NCI-H1105 treated with DMSO at 0.1 percent for 48 hours (cell line): Measurements from ENCODE around the gene HEPN1.

Experiments used
- DNase-seq: peaks from one replicate; lab custom pipeline; 2025; lab: John Stamatoyannopoulos, UW

Gene HEPN1

GRCh38 chr11:124884869-124885479, 34.1 kb upstream of the HEPN1 start:
- no peak for DNase-seq

DNA sequence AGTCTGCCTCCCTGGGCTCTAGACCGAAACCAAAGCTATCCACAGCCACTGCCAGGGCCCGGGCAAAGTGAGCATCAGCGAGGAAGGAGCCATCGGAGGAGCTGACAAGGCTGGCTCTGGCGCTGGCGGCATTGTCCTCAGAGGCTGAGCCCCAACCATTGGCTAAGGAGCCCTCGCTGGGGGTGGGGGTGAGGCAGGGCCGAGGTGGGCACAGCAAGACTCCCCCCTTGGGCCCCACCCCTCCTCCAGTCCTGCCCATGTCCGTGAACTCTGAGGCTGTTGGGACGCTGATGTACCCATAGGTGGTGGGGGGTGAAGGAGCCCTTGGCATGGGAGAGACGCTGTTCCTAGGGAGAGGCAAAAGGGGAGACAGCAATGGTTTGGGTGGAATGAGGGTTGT, 32.6 kb upstream of the HEPN1 start:
- DNase-seq = no peak

DNA sequence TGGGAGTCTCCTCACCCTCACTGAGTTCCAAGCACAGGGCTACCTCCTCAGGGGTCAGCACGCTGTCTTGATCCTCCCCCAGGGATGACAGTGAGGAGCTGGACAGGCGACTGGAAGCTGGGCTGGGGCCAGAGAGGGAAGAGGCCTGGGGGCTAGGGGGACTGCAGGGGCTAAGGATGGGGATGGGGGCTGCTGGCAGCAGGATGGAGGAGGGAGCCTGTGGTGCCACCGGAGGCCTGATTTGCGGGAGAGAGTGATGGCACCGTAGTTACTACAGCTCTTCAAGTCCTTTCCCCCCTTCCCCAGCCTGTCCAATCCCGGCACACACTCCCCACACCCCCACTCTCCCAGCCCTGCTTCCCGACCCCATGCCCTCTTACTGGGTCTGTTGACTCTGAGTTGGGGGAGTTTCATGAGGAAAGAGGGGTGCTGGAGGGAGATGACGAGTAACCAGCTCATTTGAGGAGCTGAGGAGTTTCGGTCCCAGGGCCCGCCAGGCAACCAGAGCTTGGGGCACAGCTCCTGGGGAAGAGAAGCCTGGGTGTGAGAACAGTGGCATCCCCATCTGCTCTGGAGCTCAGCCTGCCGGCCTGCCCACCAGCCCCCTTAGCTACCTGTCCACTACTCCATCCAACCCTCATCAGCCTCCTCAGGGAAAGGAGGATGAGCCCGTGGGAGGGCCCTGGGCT, 31.9 kb upstream of the HEPN1 start:
- DNase-seq = no peak

DNA sequence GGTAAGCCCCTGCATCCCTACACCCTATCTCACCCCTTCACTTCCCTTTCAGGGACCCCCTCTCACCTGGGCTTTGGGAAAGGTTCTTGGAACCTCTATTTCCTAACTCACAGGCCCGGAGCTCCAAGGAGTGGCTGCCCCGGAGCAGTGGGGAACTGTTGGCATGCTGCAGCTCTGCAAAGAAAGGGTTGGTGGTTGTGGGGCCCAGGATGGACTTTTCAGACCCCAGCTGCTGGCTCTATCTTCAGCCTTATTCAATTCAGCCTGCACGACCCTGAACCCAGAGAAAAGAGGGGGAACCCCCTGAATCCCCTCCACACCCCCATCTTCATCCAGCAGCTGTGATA, 31.4 kb upstream of the HEPN1 start:
- DNase-seq = no peak

- DNase-seq = no peak
Measured at GRCh38 chr11:124889191-124890091, 29.6 kb upstream of the HEPN1 start.

GRCh38 chr11:124890151-124890550, 28.9 kb upstream of the HEPN1 start:
- DNase-seq = no peak

GRCh38 chr11:124890683-124891372, 28.2 kb upstream of the HEPN1 start:
- DNase-seq = no peak

DNA sequence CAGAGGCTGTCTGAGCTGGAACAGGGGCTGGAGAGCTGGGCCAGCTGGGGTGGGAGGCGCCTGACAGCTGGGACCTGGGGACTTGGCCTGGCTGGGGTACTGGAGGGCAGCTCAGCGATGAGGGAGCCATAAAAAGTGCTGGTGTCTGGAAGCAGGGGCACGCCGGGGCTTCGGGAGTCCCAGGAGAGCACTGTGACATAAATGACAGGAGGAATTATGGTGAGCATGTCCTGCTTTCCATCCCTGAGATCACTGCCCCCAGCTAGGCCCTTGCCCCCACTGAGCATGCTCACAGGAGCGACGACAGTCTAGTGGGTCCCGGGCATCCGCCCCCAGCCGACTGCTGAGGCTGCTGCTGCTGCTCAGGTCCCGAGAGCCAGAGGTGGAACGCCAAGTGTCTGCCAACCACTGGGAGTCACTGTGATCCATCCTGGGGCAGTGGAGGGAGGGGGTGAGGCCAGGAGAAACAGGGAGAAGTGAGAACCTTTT, 27.6 kb upstream of the HEPN1 start:
- DNase-seq = no peak

GRCh38 chr11:124892146-124892545, 26.9 kb upstream of the HEPN1 start:
- DNase-seq = no peak

DNA sequence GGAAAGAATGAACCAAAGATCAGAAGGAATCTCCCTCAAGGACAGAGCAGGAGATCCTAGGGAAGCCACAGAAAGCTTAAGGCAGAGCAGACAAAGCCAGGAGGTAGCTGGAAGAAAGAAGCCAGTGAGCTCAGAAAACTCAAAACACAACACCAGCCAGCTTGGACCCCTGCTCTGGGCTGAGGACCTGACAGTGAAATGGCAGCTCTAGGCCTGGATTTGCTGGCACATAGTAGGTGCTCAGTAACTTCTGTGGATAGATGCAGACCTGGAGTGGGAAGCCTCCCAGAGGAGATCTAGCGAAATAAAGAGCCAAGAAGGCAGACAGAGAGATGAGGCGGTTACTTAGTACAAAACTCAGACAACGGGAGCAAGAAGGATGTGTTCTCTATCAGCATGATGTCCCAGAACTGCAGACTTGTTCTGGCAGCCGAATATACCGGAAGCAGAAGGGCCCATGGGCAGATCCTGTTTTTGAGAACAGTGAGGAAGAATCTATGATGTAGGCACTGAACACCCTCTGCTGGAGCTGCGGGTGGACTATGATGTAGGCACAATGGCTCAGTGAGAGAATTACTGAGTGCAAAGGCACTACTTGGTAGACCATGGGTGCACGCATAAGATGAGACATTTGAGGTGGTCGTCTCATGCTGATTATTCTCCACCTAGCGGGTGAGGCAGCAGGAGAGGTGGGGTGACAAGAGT, 26.1 kb upstream of the HEPN1 start:
- no peak for DNase-seq

DNA sequence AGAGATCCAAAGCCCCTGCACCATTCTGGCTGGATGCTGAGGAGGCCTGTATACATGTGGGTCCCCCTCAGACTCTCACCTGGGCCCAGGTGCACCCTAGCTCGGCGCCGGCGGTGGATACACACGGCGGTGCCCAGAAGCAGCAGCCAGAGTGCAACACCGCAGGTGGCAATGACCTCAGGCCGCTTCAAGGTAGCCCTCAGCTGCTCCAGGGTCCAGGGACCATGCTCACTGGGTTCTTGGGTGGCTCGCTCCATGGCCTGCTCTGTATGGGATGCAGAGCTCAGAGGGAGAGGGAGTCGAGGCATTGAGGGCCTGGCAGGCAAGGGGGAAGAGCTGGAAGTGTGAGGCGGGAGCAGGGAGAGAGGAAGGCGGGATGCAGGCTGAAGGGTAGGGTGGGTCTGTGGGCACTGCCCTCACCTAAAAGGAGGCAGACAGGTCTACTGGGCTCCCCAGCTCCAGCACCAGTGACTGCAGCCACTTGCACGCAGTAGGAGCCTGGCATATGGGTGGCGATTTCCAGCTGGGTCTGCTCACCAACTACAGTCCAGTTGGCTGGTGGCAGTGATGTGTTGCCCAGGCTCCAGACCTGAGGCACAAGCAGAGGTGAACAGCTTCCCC, 25.2 kb upstream of the HEPN1 start:
- DNase-seq = no peak

DNA sequence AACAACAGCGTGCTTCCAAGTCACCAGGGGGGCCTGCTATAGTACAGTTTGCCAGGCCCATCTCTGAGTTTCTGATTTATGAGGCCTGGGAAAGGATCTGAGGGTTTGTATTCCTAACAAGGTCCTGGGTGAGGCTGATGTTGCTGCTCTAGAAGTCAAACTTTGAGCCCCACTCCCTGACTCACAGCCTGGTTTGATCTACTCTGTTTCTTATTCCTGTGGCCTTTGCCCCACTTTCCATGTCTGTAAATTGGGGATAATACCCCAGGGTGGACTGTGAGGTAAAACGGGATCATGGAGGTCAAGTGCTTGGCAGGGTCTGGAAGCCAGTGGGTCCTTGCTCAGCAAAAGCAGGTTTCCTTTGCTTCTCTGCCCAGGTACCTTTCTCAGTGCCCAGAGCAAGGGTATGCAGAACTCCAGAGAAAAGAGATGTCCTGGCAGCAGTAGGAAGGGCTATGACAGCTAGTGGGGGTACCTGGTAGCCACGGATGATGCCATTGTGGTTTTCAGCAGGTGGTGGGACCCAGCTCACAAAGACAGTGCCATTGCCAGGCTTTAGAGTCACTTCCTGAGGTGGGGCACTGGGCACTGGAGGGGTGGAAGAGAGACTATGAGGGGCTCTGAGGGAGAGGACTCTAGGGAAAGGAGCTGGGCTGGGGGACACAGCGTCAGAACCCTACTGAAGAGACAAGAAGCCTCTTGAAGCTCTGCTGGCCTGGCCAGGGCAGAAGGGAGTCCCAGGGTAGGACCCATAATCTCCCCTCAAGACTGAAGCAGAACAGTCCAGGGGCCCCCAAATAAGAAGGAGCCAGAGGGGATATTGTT, 24.2 kb upstream of the HEPN1 start:
- DNase-seq = no peak

DNA sequence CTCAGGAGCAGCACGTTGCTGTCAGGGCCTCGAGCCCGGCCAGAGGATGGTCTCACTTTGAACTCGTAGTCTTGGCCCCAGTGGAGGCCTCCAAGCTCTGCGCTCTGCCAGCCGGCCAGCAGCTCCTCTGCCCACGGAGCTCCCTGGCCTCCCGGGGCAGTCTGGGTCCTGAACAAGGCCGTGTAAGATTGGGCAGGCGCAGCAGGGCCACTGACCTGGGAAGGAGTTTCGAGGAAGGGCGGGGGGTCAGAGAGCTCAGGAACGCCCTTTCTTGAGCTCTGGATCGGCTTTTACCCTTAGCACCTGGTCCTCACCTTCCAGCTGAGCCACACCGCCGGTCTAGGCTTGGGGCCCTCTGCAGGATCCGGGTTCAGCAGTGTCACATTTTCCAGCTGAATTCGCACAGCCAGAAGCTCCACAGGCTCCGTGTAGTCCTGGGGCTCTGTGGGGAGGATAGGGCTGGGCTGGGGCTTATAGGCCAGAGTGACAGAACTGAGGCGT, 23.5 kb upstream of the HEPN1 start:
- no peak for DNase-seq

- DNase-seq = no peak
Measured at GRCh38 chr11:124896071-124896750, 22.8 kb upstream of the HEPN1 start.

GRCh38 chr11:124896821-124897391, 22.1 kb upstream of the HEPN1 start:
- DNase-seq = no peak

DNA sequence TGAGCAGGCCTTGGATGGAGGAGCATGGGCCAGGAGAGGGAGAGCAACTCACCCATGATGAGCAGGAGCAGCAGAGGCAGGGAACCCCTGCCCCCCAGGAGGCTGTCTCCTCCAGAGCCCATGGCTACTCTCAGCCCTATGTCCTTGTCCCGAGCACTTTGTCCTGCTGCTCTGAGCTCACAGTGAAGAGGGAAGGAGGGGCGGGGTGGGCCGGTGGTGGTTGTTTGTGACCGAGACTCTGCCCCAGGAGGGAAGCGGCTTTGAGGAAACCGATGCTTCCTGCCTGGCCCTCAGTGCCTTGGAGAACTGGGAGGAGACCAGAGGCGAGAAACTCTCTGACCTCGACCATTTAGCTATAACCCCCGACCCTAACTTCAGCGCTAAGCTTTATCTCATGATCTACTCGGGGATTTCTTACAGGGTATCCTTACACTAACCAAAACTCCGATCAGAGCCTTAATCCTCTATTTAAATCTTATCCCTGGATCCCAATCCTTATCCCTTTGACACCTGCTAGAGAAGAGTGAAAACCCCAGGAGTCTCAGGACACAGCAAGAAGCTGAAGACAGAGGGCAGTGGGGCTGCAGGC, 21.3 kb upstream of the HEPN1 start, which contains the start of gene ROBO4:
Gene ROBO4 (minus strand): TSS at position 192 of the 589 bp plus-strand sequence. CDS start 70 bp downstream, at position 122.
- DNase-seq = no peak

- DNase-seq = no peak
Measured at GRCh38 chr11:124898263-124898680, 20.8 kb upstream of the HEPN1 start.

GRCh38 chr11:124898711-124899110, 20.3 kb upstream of the HEPN1 start:
- no peak for DNase-seq
